ENCODE measurements around the gene TMEM141.

TMEM141 gene

DNA sequence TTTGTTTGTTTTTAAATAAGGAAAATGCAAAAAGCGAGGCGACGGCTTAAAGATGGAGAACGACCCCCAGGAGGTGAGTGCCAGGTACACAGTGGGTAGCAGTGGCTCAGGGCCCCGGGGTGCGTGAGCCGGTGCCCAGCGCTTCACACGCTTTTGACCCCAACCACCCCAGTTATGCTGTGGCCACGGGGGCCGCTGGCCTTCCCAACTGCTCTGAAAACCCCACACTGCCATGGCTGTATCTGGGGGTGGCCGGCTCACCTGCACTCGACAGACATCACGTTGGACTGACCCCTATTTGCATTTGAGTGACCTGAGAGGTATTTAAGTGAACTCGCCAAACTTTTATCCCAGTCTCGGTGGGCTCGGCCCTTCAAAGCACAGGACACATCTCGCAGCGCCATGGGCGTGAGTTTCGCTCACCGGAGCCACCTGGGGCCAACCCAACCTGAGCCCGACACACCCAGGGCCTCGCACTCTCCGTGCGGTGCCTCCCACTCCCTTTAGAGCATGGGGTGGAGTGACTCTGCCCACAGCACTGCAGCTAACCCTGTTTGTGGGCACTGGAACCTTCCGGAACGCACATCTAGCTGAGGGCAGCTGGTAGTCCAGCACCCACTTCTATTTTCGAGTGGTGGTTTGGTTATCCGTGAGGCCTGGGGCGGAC, 37.5 kb downstream of the TMEM141 start:
- TF ChIP-seq, protein P1, sequence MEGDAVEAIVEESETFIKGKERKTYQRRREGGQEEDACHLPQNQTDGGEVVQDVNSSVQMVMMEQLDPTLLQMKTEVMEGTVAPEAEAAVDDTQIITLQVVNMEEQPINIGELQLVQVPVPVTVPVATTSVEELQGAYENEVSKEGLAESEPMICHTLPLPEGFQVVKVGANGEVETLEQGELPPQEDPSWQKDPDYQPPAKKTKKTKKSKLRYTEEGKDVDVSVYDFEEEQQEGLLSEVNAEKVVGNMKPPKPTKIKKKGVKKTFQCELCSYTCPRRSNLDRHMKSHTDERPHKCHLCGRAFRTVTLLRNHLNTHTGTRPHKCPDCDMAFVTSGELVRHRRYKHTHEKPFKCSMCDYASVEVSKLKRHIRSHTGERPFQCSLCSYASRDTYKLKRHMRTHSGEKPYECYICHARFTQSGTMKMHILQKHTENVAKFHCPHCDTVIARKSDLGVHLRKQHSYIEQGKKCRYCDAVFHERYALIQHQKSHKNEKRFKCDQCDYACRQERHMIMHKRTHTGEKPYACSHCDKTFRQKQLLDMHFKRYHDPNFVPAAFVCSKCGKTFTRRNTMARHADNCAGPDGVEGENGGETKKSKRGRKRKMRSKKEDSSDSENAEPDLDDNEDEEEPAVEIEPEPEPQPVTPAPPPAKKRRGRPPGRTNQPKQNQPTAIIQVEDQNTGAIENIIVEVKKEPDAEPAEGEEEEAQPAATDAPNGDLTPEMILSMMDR (conservative IDR thresholded peaks at IDR 0.05), result no peak
- H3K27ac ChIP-seq, result no peak overlapping the region

GRCh38 chr9:136829412-136829811, 38.3 kb downstream of the TMEM141 start:
- H3K27ac ChIP-seq, result no peak overlapping the region
- TF ChIP-seq, protein P1 (conservative IDR thresholded peaks at IDR 0.05), result no peak

- H3K27ac ChIP-seq, result no peak overlapping the region
- TF ChIP-seq, protein P1 (conservative IDR thresholded peaks at IDR 0.05), result no peak
These were observed 39.1 kb downstream of the TMEM141 start for GRCh38 chr9:136829981-136830885.

GRCh38 chr9:136831002-136831719, 40.0 kb downstream of the TMEM141 start:
- no peak overlapping the region for H3K27ac ChIP-seq
- TF ChIP-seq, protein P1 (conservative IDR thresholded peaks at IDR 0.05), result no peak

- TF ChIP-seq, protein P1 (conservative IDR thresholded peaks at IDR 0.05), result no peak
- no peak overlapping the region for H3K27ac ChIP-seq
These were observed 40.6 kb downstream of the TMEM141 start for GRCh38 chr9:136831720-136832104.

GRCh38 chr9:136832581-136832980, 41.4 kb downstream of the TMEM141 start:
- H3K27ac ChIP-seq, result no peak overlapping the region
- TF ChIP-seq, protein P1 (conservative IDR thresholded peaks at IDR 0.05), result no peak

DNA sequence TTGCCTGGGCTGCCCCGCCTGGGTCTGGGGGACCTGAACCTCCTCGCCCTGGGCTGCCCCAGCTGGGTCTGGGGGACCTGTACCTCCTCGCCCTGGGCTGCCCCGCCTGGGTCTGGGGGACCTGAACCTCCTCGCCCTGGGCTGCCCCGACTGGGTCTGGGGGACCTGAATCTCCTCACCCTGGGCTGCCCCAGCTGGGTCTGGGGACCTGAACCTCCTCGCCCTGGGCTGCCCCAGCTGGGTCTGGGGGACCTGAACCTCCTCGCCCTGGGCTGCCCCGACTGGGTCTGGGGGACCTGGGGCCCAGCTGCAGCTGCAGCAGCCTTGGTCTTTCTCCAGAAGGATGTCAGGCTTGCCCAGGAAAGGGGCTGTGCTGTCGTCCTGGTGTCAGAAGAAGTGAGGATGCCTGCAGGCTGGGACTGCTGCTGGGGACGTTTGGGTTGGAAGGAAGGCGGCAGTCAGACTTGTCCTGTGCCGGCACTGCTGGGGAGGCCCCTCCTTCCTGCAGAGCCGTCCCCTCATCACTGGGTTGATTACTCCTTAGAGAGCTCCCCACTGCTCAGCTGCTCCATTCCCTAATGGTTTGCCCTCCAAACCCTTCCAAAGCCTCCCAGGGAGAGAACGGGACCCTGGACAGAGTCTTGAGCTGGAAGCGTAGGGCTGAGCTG, 42.4 kb downstream of the TMEM141 start:
- 0 out of 2 replicates have a peak overlapping the region, but pooled peaks have one; percentile 10 for H3K27ac ChIP-seq

All from VCaP (cell line).